GM23248 (cell line): Measurements from ENCODE around the gene SLC2A9. TPM values are rescaled to one million over a fixed set of nuclear protein-coding genes. Genes with fewer than 3 reads are reported as not detected.
"Not testable (repeated sequence)": the region's sequence is repeated elsewhere in the genome, so short reads cannot be mapped to it uniquely, and the experiment has no call there.

Experiments
- DNase-seq: peaks from one replicate; pipeline ENCODE4 v3.0.0-alpha.2; 2015
- H2AFZ ChIP-seq: fragments of 200-600 bp; sonication (generic); 2 replicates; pipeline ENCODE4 v1.6.1; 2016; ENCODE audit warnings: antibody characterized with exemption
- H3F3A ChIP-seq: fragments of 200-600 bp; sonication (generic); 2 replicates; pipeline ENCODE4 v1.6.1; 2016; ENCODE audit warnings: mild to moderate bottlenecking, antibody characterized with exemption, mixed run types; ENCODE audit not compliant: insufficient read depth
- H3K27ac ChIP-seq: fragments of 200-600 bp; sonication (generic); 2 replicates; pipeline ENCODE4 v1.5.1; 2016; ENCODE audit warnings: mild to moderate bottlenecking
- H3K27me3 ChIP-seq: fragments of 200-600 bp; sonication (generic); replicated peaks from 2 replicates; pipeline ENCODE4 v1.6.1; 2016; ENCODE audit warnings: mild to moderate bottlenecking; ENCODE audit not compliant: insufficient read depth
- H3K36me3 ChIP-seq: fragments of 200-600 bp; sonication (generic); 2 replicates; pipeline ENCODE4 v1.6.1; 2016; ENCODE audit warnings: low read depth, mild to moderate bottlenecking
- H3K4me1 ChIP-seq: fragments of 200-600 bp; sonication (generic); 2 replicates; pipeline ENCODE4 v1.6.1; 2016; ENCODE audit warnings: mild to moderate bottlenecking; ENCODE audit not compliant: insufficient read depth
- H3K4me2 ChIP-seq: fragments of 200-600 bp; sonication (generic); one replicate; pipeline ENCODE4 v1.6.1; 2016; ENCODE audit warnings: mild to moderate bottlenecking; ENCODE audit not compliant: unreplicated experiment
- H3K4me3 ChIP-seq: fragments of 200-600 bp; sonication (generic); 2 replicates; pipeline ENCODE4 v1.5.1; 2016; ENCODE audit warnings: mild to moderate bottlenecking
- H3K79me2 ChIP-seq: fragments of 200-600 bp; sonication (generic); 2 replicates; pipeline ENCODE4 v1.6.1; 2016; ENCODE audit warnings: mild to moderate bottlenecking; ENCODE audit not compliant: insufficient read depth
- H3K9ac ChIP-seq: fragments of 200-600 bp; sonication (generic); 2 replicates; pipeline ENCODE4 v1.6.1; 2016; ENCODE audit warnings: mild to moderate bottlenecking
- H3K9me2 ChIP-seq: fragments of 200-600 bp; sonication (generic); 2 replicates; pipeline ENCODE4 v1.6.1; 2016; ENCODE audit warnings: mixed run types, mild to moderate bottlenecking, moderate library complexity; ENCODE audit not compliant: insufficient read depth
- H3K9me3 ChIP-seq: fragments of 200-600 bp; sonication (generic); one replicate; pipeline ENCODE4 v1.6.1; 2017; ENCODE audit warnings: low read depth
- H4K20me1 ChIP-seq: fragments of 200-600 bp; sonication (generic); 2 replicates; pipeline ENCODE4 v1.6.0; 2016; ENCODE audit not compliant: insufficient read depth
- EZH2 ChIP-seq: fragments of 200-600 bp; sonication (generic); IDR thresholded peaks from 2 replicates; pipeline ENCODE4 v1.6.1; 2018; ENCODE audit warnings: antibody characterized with exemption, mild to moderate bottlenecking; ENCODE audit not compliant: insufficient read depth, poor library complexity, severe bottlenecking
- EZH2phosphoT487 ChIP-seq: fragments of 200-600 bp; sonication (generic); IDR thresholded peaks from 2 replicates; pipeline ENCODE4 v1.6.1; 2018; ENCODE audit warnings: antibody characterized with exemption, moderate library complexity, mild to moderate bottlenecking, low read depth; ENCODE audit not compliant: insufficient read depth
- WGBS, 2 experiments: methylation state at CpG; one replicate each; pipeline ENCODE4 v1.1.6; 2015 to 2017; ENCODE audit warnings: low lambda C conversion rate in 2 of 2, low coverage in 1 of 2; ENCODE audit errors: missing lambda C conversion rate in 2 of 2; 5-methylcytosine and 5-hydroxymethylcytosine counted together
- in situ Hi-C: fragments of 300-500 bp; cut with MboI; formaldehyde crosslinking; loops from 2 replicates; pipeline ENCODE4 v1.15.0; 2020
- polyA plus RNA-seq: library from polyadenylated mRNA; unstranded; fragments of >200 nt; fragmentation: Nextera tagmentation; extraction: Ambion mirVana; gene quantifications from 2 replicates; pipeline ENCODE4 v1.2.1, GENCODE V29; 2016
- total RNA-seq: library from RNA; depleted of rRNA; stranded (reverse); fragments of >200 nt; shearing (Covaris generic); gene quantifications from 2 replicates; pipeline ENCODE4 v1.2.3, GENCODE V29; 2014

Gene SLC2A9
- total and polyA plus RNA-seq, 2 experiments from 2014 or later: 2.8 to 3.5 TPM

DNA sequence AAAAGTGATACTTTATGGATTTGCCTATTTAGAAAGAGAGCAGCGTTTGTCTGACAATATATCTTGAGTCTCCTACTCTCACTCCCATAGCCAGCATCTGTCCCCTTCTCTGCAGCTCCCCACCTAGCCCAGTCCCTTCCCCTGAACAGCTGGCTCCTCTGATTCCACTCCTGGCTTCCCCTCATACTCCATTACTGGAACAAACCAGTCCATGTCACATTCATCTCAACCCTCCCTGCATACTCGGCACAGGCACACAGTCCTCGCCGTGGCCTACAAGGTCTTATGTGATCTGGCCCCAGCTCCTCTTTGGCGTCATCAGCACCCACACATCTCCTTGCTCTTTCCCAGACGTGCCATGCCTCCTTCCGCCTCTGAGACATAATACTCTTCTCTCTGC lies 36.7 kb downstream of the SLC2A9 start:
- in situ Hi-C loops: no loop called here
- Histone ChIP-seq H3K36me3 (no peaks in the 10 kb centered on the region), H3K9me3 (no peaks in the 10 kb centered on the region), H3K27me3 (no peaks in the 10 kb centered on the region), H2AFZ (no peak overlapping the region), H3K9ac (no peak overlapping the region), H4K20me1 (no peaks in the 10 kb centered on the region), H3K4me1 (no peaks in the 10 kb centered on the region), H3K4me2 (no peak overlapping the region), H3F3A (no peaks in the 10 kb centered on the region), H3K4me3 (no peak overlapping the region), H3K9me2 (no peaks in the 10 kb centered on the region), H3K27ac (no peak overlapping the region), H3K79me2 (no peaks in the 10 kb centered on the region)
- 81 to 84% methylated on average over 7 of the region's 7 CpGs for WGBS, 2 experiments
- DNase-seq: no peak
- TF ChIP-seq EZH2phosphoT487 (no peak), EZH2 (no peak)

DNA sequence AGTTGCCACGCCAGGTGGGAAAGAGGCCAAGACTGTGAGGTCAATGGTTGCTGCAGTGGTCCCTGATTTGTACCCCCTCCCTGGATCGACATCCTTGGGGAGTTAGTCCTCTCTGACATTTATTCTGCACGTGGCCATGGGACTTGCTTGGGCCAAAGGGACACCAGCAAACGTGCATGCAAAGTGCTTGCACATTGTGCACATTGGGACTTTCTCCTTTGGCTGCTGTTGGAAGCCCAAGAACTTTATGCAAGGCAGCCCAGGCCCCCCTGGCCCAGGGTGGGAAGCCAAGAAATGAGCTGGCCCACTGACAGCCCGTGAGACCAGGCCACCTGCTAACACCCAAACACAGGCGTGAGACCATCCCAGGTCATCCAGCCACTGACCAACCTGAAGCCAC lies 38.1 kb downstream of the SLC2A9 start:
- H3K9me2 ChIP-seq: no peaks in the 10 kb centered on the region
- in situ Hi-C loops: no loop called here
- no peak overlapping the region for H3K9ac ChIP-seq
- no peaks in the 10 kb centered on the region for H3K36me3 ChIP-seq
- no peaks in the 10 kb centered on the region for H3K79me2 ChIP-seq
- no peak for DNase-seq
- H2AFZ ChIP-seq: no peak overlapping the region
- no peak overlapping the region for H3K27ac ChIP-seq
- H3F3A ChIP-seq: no peaks in the 10 kb centered on the region
- no peaks in the 10 kb centered on the region for H3K27me3 ChIP-seq
- no peak overlapping the region for H3K4me3 ChIP-seq
- no peak for TF ChIP-seq EZH2phosphoT487
- TF ChIP-seq EZH2: no peak
- H3K4me1 ChIP-seq: no peaks in the 10 kb centered on the region
- H4K20me1 ChIP-seq: no peaks in the 10 kb centered on the region
- no peaks in the 10 kb centered on the region for H3K9me3 ChIP-seq
- WGBS, 2 experiments: 47 to 56% methylated on average over 6 of the region's 6 CpGs
- H3K4me2 ChIP-seq: no peak overlapping the region

DNA sequence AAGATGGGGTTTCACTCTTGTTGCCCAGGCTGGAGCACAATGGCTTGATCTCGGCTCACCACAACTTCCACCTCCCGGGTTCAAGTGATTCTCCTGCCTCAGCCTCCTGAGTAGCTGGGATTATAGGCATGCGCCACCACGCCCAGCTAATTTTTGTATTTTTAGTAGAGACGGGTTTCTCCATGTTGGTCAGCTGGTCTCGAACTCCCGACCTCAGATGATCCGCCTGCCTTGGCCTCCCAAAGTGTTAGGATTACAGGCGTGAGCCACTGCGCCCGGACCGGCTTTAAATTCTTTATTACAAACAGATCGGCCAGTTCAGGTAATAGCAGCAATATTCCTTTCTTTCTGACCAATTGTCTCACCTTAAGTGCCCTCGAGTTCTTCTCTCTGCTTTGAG lies 39.4 kb downstream of the SLC2A9 start:
- DNase-seq, H3K4me2 ChIP-seq, H3K4me3 ChIP-seq, H3K9me3 ChIP-seq, H4K20me1 ChIP-seq, H3K9ac ChIP-seq, H3K79me2 ChIP-seq, in situ Hi-C loops, H3K27me3 ChIP-seq, H3K27ac ChIP-seq, H3K36me3 ChIP-seq, H2AFZ ChIP-seq, H3F3A ChIP-seq, H3K9me2 ChIP-seq, H3K4me1 ChIP-seq: not testable (repeated sequence)
- 80 to 83% methylated on average over 14 of the region's 14 CpGs for WGBS, 2 experiments

DNA sequence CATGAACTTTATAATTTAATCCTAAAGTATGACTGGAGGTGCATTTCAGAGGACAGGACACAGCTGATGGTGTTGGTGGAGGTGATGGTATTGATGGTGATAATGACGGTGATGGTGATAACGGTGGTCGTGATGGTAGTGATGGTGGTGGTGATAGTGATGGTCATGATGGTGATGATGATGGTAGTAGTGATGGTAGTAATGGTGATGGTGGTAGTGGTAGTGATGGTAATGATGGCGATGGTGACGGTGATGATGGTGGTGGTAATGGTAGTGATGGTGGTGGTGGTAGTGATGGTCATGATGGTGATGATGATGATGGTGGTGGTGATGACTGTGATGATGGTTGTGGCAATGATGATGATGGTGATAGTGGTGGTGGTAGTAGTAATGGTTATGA lies 40.4 kb downstream of the SLC2A9 start:
- no peak for DNase-seq
- WGBS, 2 experiments: 96 to 98% methylated on average over 5 of the region's 5 CpGs
- in situ Hi-C loops: no loop called here
- no peak overlapping the region for H3K27ac ChIP-seq
- no peaks in the 10 kb centered on the region for H3K27me3 ChIP-seq
- TF ChIP-seq EZH2 (no peak), EZH2phosphoT487 (no peak)
- H3K4me3 ChIP-seq: no peak overlapping the region
- H3K9me2 ChIP-seq: no peaks in the 10 kb centered on the region
- no peaks in the 10 kb centered on the region for H3K9me3 ChIP-seq
- no peak overlapping the region for H3K4me2 ChIP-seq
- no peaks in the 10 kb centered on the region for H3K4me1 ChIP-seq
- no peaks in the 10 kb centered on the region for H4K20me1 ChIP-seq
- H3K79me2 ChIP-seq: no peaks in the 10 kb centered on the region
- no peaks in the 10 kb centered on the region for H3K36me3 ChIP-seq
- H3F3A ChIP-seq: no peaks in the 10 kb centered on the region
- H2AFZ ChIP-seq: no peak overlapping the region
- no peak overlapping the region for H3K9ac ChIP-seq

DNA sequence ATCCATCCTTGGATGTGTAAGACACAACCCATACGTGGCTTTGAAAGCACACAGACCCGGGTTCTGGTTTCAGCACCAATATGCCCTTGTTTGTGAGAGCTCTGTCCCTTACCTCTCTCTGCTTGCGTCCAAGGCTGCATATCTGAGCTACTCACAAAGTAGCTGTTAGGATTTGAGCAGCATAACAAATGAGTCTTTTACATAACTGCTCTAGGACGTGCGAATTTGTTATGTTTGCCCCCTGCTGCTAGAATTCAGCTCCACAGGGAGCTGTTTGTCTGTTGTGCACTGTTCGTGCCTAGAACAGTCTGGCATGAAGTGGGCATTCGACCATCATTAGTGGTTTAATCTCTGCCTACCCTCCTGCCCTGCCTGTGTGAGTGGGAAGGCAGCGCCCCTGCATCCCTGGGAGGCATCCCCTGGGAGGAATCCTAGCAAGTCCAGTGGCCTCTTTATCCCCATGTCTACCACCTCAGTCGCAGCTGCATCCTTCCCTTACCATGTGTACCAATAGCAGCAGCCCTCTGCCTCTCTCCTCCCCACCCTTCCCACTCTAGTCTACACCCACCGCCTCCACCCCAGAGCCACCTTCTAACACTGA lies 42.1 kb downstream of the SLC2A9 start:
- H3K27ac ChIP-seq: no peak overlapping the region

More for the DNA sequence above, 42.1 kb downstream of the SLC2A9 start:
- Histone ChIP-seq H3F3A (no peaks in the 10 kb centered on the region), H3K9ac (no peak overlapping the region), H2AFZ (no peak overlapping the region), H3K36me3 (no peaks in the 10 kb centered on the region), H3K9me3 (no peaks in the 10 kb centered on the region), H3K9me2 (no peaks in the 10 kb centered on the region), H4K20me1 (no peaks in the 10 kb centered on the region), H3K4me1 (no peaks in the 10 kb centered on the region), H3K27me3 (no peaks in the 10 kb centered on the region), H3K4me2 (no peak overlapping the region), H3K4me3 (no peak overlapping the region), H3K79me2 (no peaks in the 10 kb centered on the region)
- TF ChIP-seq EZH2phosphoT487: no peak
- no peak for TF ChIP-seq EZH2
- 59 to 64% methylated on average over 9 to 10 of the region's 10 CpGs for WGBS, 2 experiments
- DNase-seq: no peak
- in situ Hi-C loops: no loop called here
